WTC11 (cell line): Measurements from ENCODE around the gene ESR2. TPM values are rescaled to one million over a fixed set of nuclear protein-coding genes. Genes with fewer than 3 reads are reported as not detected.
"Not testable (repeated sequence)": the region's sequence is repeated elsewhere in the genome, so short reads cannot be mapped to it uniquely, and the experiment has no call there.

Source experiments
- ATAC-seq: fragments of 200-7000 bp; cut with Tn5 transposase; 2 replicates; pipeline ENCODE4 v1.10.0; 2021; ENCODE audit warnings: mild to moderate bottlenecking, moderate library complexity
- CTCF ChIA-PET: fragments of 300-600 bp; sonication (Branson Sonifier 250); formaldehyde crosslinking; loops from one replicate; lab custom pipeline; 2021; ENCODE audit warnings: antibody characterized with exemption; lab: Charles Lee
- POLR2A ChIA-PET: fragments of 350-600 bp; sonication (Branson Sonifier 250); formaldehyde crosslinking; loops from one replicate; lab custom pipeline; 2021; ENCODE audit warnings: antibody characterized with exemption; lab: Charles Lee
- DNase-seq: peaks from one replicate; pipeline ENCODE4 v3.0.0; 2021; ENCODE audit warnings: low spot score
- H3K27ac Mint-ChIP-seq: 2 replicates; pipeline ENCODE4 v1.8.0; 2021; ENCODE audit warnings: mixed read lengths
- H3K27me3 Mint-ChIP-seq: 2 replicates; pipeline ENCODE4 v1.8.0; 2021; ENCODE audit warnings: low read depth, mild to moderate bottlenecking, moderate library complexity, mixed read lengths
- H3K36me3 Mint-ChIP-seq: 2 replicates; pipeline ENCODE4 v1.8.0; 2021; ENCODE audit warnings: mixed read lengths
- H3K4me1 Mint-ChIP-seq: 2 replicates; pipeline ENCODE4 v1.8.0; 2022; ENCODE audit warnings: mixed read lengths
- H3K4me3 Mint-ChIP-seq: 2 replicates; pipeline ENCODE4 v1.8.0; 2021; ENCODE audit warnings: mild to moderate bottlenecking, moderate library complexity, mixed read lengths
- H3K9me3 Mint-ChIP-seq: 2 replicates; pipeline ENCODE4 v1.8.0; 2021; ENCODE audit warnings: mixed read lengths
- CREM ChIP-seq: sonication (generic); formaldehyde crosslinking; IDR thresholded peaks from 2 replicates; pipeline ENCODE4 v1.8.1; 2022; ENCODE audit warnings: mild to moderate bottlenecking, missing genetic modification reagents, moderate library complexity
- GABPB1 ChIP-seq: sonication (generic); formaldehyde crosslinking; IDR thresholded peaks from 2 replicates; pipeline ENCODE4 v1.8.1; 2023; ENCODE audit warnings: mild to moderate bottlenecking, missing genetic modification reagents
- KAT7 ChIP-seq: sonication (generic); formaldehyde crosslinking; IDR thresholded peaks from 2 replicates; pipeline ENCODE4 v1.8.1; 2023; ENCODE audit warnings: missing genetic modification reagents, mild to moderate bottlenecking, borderline replicate concordance
- MYBL2 ChIP-seq: sonication (generic); formaldehyde crosslinking; IDR thresholded peaks from 2 replicates; pipeline ENCODE4 v1.8.1; 2023; ENCODE audit warnings: mild to moderate bottlenecking, moderate library complexity, missing genetic modification reagents
- NR2C2 ChIP-seq: sonication (generic); formaldehyde crosslinking; IDR thresholded peaks from 2 replicates; pipeline ENCODE4 v1.8.0; 2022; ENCODE audit warnings: mild to moderate bottlenecking, missing genetic modification reagents
- NR3C1 ChIP-seq: sonication (generic); formaldehyde crosslinking; conservative IDR thresholded peaks from 2 replicates; pipeline ENCODE4 v1.8.1; 2023; ENCODE audit warnings: low read depth, mild to moderate bottlenecking, missing genetic modification reagents
- PRRX2 ChIP-seq: fragments of 250-450 bp; sonication (Bioruptor Pico); IDR thresholded peaks from 2 replicates; pipeline ENCODE4 v1.8.0; 2021; ENCODE audit warnings: mild to moderate bottlenecking
- RELA ChIP-seq: sonication (generic); formaldehyde crosslinking; IDR thresholded peaks from 2 replicates; pipeline ENCODE4 v1.8.1; 2022; ENCODE audit warnings: missing genetic modification reagents, mild to moderate bottlenecking, borderline replicate concordance
- ZNF416 ChIP-seq: fragments of 250-450 bp; sonication (Bioruptor Pico); IDR thresholded peaks from 2 replicates; pipeline ENCODE4 v1.9.0; 2021; ENCODE audit warnings: mild to moderate bottlenecking, inconsistent platforms
- ZNF671 ChIP-seq: fragments of 250-450 bp; sonication (Bioruptor Pico); IDR thresholded peaks from 2 replicates; pipeline ENCODE4 v1.8.0; 2021; ENCODE audit warnings: mild to moderate bottlenecking
- total RNA-seq: library from RNA; stranded (reverse); gene quantifications from 3 replicates; pipeline ENCODE4 v1.2.3, GENCODE V29; 2021
- TF ChIP-seq, protein P1 (sequence below): fragments of 200-600 bp; IDR thresholded peaks from 2 replicates; pipeline ENCODE4 v1.8.0; 2022; ENCODE audit warnings: antibody characterized with exemption
- TF ChIP-seq, protein P2 (sequence below): fragments of 250-450 bp; sonication (Bioruptor Pico); IDR thresholded peaks from 2 replicates; pipeline ENCODE4 v2.1.2; 2022; ENCODE audit warnings: mild to moderate bottlenecking, moderate library complexity
- TF ChIP-seq, protein P3 (sequence below): sonication (generic); formaldehyde crosslinking; conservative IDR thresholded peaks from 2 replicates; pipeline ENCODE4 v1.8.1; 2022; ENCODE audit warnings: mild to moderate bottlenecking, missing genetic modification reagents
- TF ChIP-seq, protein P4 (sequence below): sonication (generic); formaldehyde crosslinking; IDR thresholded peaks from 2 replicates; pipeline ENCODE4 v1.8.1; 2022; ENCODE audit warnings: mild to moderate bottlenecking, moderate library complexity, missing genetic modification reagents
- TF ChIP-seq, protein P5 (sequence below): sonication (generic); formaldehyde crosslinking; IDR thresholded peaks from 2 replicates; pipeline ENCODE4 v1.8.1; 2023; ENCODE audit warnings: mild to moderate bottlenecking, moderate library complexity, missing genetic modification reagents
- TF ChIP-seq, protein P6 (sequence below): sonication (generic); formaldehyde crosslinking; IDR thresholded peaks from 2 replicates; pipeline ENCODE4 v1.8.1; 2023; ENCODE audit warnings: mild to moderate bottlenecking, missing genetic modification reagents
- TF ChIP-seq, protein P7 (sequence below): sonication (generic); formaldehyde crosslinking; IDR thresholded peaks from 2 replicates; pipeline ENCODE4 v1.8.1; 2022; ENCODE audit warnings: missing genetic modification reagents, borderline replicate concordance

The ESR2 gene
- total RNA-seq, 1 experiment from 2014 or later = 0.50 TPM

DNA sequence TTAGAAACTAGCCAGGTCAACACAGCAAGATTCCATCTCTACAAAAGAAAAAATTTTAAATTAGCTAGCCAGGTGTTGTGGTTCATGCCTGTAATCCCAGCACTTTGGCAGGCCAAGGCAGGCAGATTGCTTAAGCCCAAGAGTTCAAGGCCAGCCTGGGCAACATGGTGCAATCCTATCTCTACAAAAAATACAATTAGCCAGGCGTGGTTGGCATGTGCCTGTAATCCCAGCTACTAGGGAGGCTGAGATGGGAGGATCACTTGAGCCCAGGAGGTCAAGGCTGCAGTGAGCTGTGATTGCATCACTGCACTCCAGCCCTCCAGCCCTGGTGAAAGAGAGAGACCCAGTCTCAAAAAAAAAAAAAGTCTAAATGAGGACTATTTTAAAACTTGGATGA lies 24.5 kb upstream of the ESR2 start:
- CTCF ChIA-PET, POLR2A ChIA-PET, H3K4me3 Mint-ChIP-seq, H3K9me3 Mint-ChIP-seq, H3K4me1 Mint-ChIP-seq, ATAC-seq, H3K27ac Mint-ChIP-seq, H3K36me3 Mint-ChIP-seq, H3K27me3 Mint-ChIP-seq, DNase-seq: not testable (repeated sequence)
- TF ChIP-seq GABPB1 (CRISPR knock-in tag) = peak; percentile 64

DNA sequence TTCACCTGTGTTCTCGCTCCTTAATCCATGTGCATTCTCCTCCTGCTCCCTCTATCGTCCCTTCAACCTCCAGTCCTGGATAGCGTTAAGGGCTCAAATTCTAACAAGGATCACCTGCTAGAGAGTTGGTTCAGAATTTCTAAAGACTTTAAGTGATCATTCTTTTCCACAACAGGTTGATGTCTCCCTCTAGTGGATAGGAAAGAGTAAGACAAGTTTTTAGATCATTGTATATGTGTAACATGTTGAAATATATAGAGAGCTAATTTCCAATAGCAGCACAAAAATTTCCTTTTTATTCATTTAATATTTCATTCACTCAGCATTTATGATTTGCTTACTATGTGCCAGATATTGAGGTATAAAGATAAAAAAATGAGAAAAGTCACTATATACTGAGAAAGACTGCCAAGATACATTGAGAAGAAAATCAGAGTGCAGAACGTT lies 9.3 kb upstream of the ESR2 start:
- Mint-ChIP-seq H3K4me3 (no peak overlapping the region), H3K27ac (peak overlapping the region; percentile 49; the same call in 1 of the 2 replicates), H3K9me3 (no peaks in the 10 kb centered on the region), H3K27me3 (no peaks in the 10 kb centered on the region; the same call in 1 of the 2 replicates), H3K36me3 (no peaks in the 10 kb centered on the region)
- DNase-seq (no peak), ATAC-seq (peak; percentile 99)
- POLR2A ChIA-PET = interaction anchor here (0.5 to 0.7 kb wide), 2 partner anchors 737 to 761 kb away, joined by 3 read pairs; no protein-coding TSS in a partner anchor
- CTCF ChIA-PET = interaction anchor here (0.6 to 5.3 kb wide), 52 partner anchors 8 to 760 kb away, joined by 3 to 32 read pairs (median 4); partner anchors contain the start of genes ESR2, PPP2R5E and WDR89
- TF ChIP-seq, protein P1, sequence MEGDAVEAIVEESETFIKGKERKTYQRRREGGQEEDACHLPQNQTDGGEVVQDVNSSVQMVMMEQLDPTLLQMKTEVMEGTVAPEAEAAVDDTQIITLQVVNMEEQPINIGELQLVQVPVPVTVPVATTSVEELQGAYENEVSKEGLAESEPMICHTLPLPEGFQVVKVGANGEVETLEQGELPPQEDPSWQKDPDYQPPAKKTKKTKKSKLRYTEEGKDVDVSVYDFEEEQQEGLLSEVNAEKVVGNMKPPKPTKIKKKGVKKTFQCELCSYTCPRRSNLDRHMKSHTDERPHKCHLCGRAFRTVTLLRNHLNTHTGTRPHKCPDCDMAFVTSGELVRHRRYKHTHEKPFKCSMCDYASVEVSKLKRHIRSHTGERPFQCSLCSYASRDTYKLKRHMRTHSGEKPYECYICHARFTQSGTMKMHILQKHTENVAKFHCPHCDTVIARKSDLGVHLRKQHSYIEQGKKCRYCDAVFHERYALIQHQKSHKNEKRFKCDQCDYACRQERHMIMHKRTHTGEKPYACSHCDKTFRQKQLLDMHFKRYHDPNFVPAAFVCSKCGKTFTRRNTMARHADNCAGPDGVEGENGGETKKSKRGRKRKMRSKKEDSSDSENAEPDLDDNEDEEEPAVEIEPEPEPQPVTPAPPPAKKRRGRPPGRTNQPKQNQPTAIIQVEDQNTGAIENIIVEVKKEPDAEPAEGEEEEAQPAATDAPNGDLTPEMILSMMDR = peak; percentile 76
- no peak for TF ChIP-seq MYBL2 (CRISPR knock-in tag)
- TF ChIP-seq, all 79 proteins: peak for 1
- H3K4me1 Mint-ChIP-seq = peaks cover 10% of the 10 kb centered on the region

DNA sequence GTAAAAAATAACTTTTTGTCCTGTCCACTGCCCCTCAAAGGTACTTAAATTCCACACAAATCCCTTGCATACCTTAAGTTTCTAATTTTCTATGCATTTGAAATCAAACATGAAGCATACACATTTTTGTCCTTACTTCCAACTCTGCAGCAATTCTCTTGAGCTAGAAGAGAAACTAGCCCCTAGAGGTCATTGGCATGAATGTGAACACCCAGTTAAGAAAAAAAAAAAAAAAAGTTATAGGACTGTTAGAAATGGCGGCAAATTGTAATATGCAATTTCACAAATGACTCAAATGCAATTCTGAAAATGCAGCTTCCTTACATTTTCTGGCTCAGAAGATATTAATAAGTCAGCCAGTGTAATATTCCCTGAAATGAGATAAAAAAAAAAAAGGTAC lies 4.6 kb upstream of the ESR2 start:
- Mint-ChIP-seq H3K27me3 (peaks cover 10% of the 10 kb centered on the region), H3K36me3 (no peaks in the 10 kb centered on the region), H3K9me3 (no peaks in the 10 kb centered on the region), H3K4me3 (no peak overlapping the region), H3K27ac (no peak overlapping the region), H3K4me1 (peaks cover 11% of the 10 kb centered on the region)
- ATAC-seq = no peak
- TF ChIP-seq, protein P2, sequence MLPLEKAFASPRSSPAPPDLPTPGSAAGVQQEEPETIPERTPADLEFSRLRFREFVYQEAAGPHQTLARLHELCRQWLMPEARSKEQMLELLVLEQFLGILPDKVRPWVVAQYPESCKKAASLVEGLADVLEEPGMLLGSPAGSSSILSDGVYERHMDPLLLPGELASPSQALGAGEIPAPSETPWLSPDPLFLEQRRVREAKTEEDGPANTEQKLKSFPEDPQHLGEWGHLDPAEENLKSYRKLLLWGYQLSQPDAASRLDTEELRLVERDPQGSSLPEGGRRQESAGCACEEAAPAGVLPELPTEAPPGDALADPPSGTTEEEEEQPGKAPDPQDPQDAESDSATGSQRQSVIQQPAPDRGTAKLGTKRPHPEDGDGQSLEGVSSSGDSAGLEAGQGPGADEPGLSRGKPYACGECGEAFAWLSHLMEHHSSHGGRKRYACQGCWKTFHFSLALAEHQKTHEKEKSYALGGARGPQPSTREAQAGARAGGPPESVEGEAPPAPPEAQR = no peak
- TF ChIP-seq RELA = no peak
- TF ChIP-seq, protein P3, sequence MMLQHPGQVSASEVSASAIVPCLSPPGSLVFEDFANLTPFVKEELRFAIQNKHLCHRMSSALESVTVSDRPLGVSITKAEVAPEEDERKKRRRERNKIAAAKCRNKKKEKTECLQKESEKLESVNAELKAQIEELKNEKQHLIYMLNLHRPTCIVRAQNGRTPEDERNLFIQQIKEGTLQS (CRISPR knock-in tag) = no peak
- TF ChIP-seq KAT7 (CRISPR knock-in tag) = no peak
- TF ChIP-seq, protein P4, sequence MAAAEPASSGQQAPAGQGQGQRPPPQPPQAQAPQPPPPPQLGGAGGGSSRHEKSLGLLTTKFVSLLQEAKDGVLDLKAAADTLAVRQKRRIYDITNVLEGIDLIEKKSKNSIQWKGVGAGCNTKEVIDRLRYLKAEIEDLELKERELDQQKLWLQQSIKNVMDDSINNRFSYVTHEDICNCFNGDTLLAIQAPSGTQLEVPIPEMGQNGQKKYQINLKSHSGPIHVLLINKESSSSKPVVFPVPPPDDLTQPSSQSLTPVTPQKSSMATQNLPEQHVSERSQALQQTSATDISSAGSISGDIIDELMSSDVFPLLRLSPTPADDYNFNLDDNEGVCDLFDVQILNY (CRISPR knock-in tag) = no peak
- TF ChIP-seq, protein P5, sequence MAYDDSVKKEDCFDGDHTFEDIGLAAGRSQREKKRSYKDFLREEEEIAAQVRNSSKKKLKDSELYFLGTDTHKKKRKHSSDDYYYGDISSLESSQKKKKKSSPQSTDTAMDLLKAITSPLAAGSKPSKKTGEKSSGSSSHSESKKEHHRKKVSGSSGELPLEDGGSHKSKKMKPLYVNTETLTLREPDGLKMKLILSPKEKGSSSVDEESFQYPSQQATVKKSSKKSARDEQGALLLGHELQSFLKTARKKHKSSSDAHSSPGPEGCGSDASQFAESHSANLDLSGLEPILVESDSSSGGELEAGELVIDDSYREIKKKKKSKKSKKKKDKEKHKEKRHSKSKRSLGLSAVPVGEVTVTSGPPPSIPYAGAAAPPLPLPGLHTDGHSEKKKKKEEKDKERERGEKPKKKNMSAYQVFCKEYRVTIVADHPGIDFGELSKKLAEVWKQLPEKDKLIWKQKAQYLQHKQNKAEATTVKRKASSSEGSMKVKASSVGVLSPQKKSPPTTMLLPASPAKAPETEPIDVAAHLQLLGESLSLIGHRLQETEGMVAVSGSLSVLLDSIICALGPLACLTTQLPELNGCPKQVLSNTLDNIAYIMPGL (CRISPR knock-in tag) = no peak
- no peak for TF ChIP-seq CREM
- TF ChIP-seq NR3C1 (CRISPR knock-in tag) = no peak
- no peak for TF ChIP-seq NR2C2
- TF ChIP-seq, protein P6, sequence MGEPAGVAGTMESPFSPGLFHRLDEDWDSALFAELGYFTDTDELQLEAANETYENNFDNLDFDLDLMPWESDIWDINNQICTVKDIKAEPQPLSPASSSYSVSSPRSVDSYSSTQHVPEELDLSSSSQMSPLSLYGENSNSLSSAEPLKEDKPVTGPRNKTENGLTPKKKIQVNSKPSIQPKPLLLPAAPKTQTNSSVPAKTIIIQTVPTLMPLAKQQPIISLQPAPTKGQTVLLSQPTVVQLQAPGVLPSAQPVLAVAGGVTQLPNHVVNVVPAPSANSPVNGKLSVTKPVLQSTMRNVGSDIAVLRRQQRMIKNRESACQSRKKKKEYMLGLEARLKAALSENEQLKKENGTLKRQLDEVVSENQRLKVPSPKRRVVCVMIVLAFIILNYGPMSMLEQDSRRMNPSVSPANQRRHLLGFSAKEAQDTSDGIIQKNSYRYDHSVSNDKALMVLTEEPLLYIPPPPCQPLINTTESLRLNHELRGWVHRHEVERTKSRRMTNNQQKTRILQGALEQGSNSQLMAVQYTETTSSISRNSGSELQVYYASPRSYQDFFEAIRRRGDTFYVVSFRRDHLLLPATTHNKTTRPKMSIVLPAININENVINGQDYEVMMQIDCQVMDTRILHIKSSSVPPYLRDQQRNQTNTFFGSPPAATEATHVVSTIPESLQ (CRISPR knock-in tag) = no peak
- TF ChIP-seq, protein P7, sequence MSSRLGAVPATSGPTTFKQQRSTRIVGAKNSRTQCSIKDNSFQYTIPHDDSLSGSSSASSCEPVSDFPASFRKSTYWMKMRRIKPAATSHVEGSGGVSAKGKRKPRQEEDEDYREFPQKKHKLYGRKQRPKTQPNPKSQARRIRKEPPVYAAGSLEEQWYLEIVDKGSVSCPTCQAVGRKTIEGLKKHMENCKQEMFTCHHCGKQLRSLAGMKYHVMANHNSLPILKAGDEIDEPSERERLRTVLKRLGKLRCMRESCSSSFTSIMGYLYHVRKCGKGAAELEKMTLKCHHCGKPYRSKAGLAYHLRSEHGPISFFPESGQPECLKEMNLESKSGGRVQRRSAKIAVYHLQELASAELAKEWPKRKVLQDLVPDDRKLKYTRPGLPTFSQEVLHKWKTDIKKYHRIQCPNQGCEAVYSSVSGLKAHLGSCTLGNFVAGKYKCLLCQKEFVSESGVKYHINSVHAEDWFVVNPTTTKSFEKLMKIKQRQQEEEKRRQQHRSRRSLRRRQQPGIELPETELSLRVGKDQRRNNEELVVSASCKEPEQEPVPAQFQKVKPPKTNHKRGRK (CRISPR knock-in tag) = no peak
- no peak for TF ChIP-seq ZNF671 (CRISPR knock-in tag)
- TF ChIP-seq PRRX2 (CRISPR knock-in tag) = no peak
- no peak for TF ChIP-seq ZNF416 (CRISPR knock-in tag)
- DNase-seq = no peak
- ChIA-PET POLR2A (no interaction called here), CTCF (interaction anchor here (0.6 to 1.6 kb wide), 4 partner anchors 25 to 260 kb away, joined by 3 to 4 read pairs (median 4); no protein-coding TSS in a partner anchor)
